PFSK-1 (cell line): ENCODE measurements around the gene NRSN2.

ENCODE experiments used
- FOXP2 ChIP-seq: optimal IDR thresholded peaks from 2 replicates; pipeline ENCODE3; 2011; ENCODE audit warnings: borderline replicate concordance, control low read depth, inconsistent platforms; ENCODE audit not compliant: insufficient read depth; ENCODE audit errors: extremely low read length, extremely low read depth
- POLR2AphosphoS5 ChIP-seq: IDR thresholded peaks from 2 replicates; pipeline ENCODE4 v1.6.1; 2012; ENCODE audit warnings: low read depth, mild to moderate bottlenecking, control low read depth, low read length, moderate library complexity
- REST ChIP-seq, 2 experiments: IDR thresholded peaks; 2 replicates each; pipeline versions ENCODE4 v1.6.1 to v1.8.0; 2011 to 2012; ENCODE audit warnings: low read depth in 2 of 2, low read length in 2 of 2, control low read depth in 1 of 2, inconsistent platforms in 1 of 2, mild to moderate bottlenecking in 1 of 2, moderate library complexity in 1 of 2; ENCODE audit not compliant: insufficient read depth in 1 of 2
- SIN3A ChIP-seq: IDR thresholded peaks from 2 replicates; pipeline ENCODE4 v1.6.1; 2012; ENCODE audit warnings: mild to moderate bottlenecking, low read length, moderate library complexity, borderline replicate concordance; ENCODE audit not compliant: insufficient read depth
- TAF1 ChIP-seq: IDR thresholded peaks from 2 replicates; pipeline ENCODE4 v1.6.1; 2012; ENCODE audit warnings: low read length, control low read depth, borderline replicate concordance; ENCODE audit not compliant: insufficient read depth

The NRSN2 gene

GRCh38 chr20:388034-388994 is 41.4 kb downstream of the NRSN2 start:
- TF ChIP-seq FOXP2 = no peak
- no peak for TF ChIP-seq TAF1
- TF ChIP-seq SIN3A = no peak
- no peak for TF ChIP-seq REST (IDR thresholded peaks at IDR 0.05; ENCODE audit: insufficient read depth in 1 of 2, low read depth in 2 of 2, low read length in 2 of 2)
- no peak for TF ChIP-seq POLR2AphosphoS5

GRCh38 chr20:389220-389619 is 42.3 kb downstream of the NRSN2 start:
- TF ChIP-seq REST (IDR thresholded peaks at IDR 0.05; ENCODE audit: insufficient read depth in 1 of 2, low read depth in 2 of 2, low read length in 2 of 2) = no peak
- TF ChIP-seq TAF1 = no peak
- TF ChIP-seq POLR2AphosphoS5 = no peak
- TF ChIP-seq SIN3A = no peak
- no peak for TF ChIP-seq FOXP2

- TF ChIP-seq TAF1 = no peak
- TF ChIP-seq FOXP2 = peak; percentile 9
Observed at GRCh38 chr20:391041-391711, 44.3 kb downstream of the NRSN2 start.

- TF ChIP-seq REST (IDR thresholded peaks at IDR 0.05; ENCODE audit: insufficient read depth in 1 of 2, low read depth in 2 of 2, low read length in 2 of 2) (no peak), POLR2AphosphoS5 (no peak), FOXP2 (no peak), TAF1 (no peak), SIN3A (no peak)
Observed at GRCh38 chr20:396252-396618, 49.3 kb downstream of the NRSN2 start.

- no peak for TF ChIP-seq REST (IDR thresholded peaks at IDR 0.05; ENCODE audit: insufficient read depth in 1 of 2, low read depth in 2 of 2, low read length in 2 of 2)
- TF ChIP-seq FOXP2 = no peak
- no peak for TF ChIP-seq SIN3A
- TF ChIP-seq POLR2AphosphoS5 = no peak
- no peak for TF ChIP-seq TAF1
Observed at GRCh38 chr20:396619-397431, 49.9 kb downstream of the NRSN2 start.
